Activated B cell treated with CpG ODN at 0.5 μM for 24 hours (primary cell): ENCODE results near the gene SLC36A2. TPM values are rescaled to one million over a fixed set of nuclear protein-coding genes. Genes with fewer than 3 reads are reported as not detected.

Source experiments
- ATAC-seq: fragments of 200-7000 bp; cut with Tn5 transposase; one replicate; pipeline ENCODE4 v1.10.0; 2021; ENCODE audit warnings: low read depth, mild to moderate bottlenecking, moderate library complexity
- CTCF ChIA-PET: fragments of 350-600 bp; sonication (Branson Sonifier 250); formaldehyde crosslinking; loops from one replicate; lab custom pipeline; 2021; ENCODE audit warnings: antibody characterized with exemption; lab: Charles Lee
- POLR2A ChIA-PET: fragments of 350-600 bp; sonication (Branson Sonifier 250); formaldehyde crosslinking; loops from one replicate; lab custom pipeline; 2021; ENCODE audit warnings: antibody characterized with exemption; lab: Charles Lee
- DNase-seq: peaks from one replicate; pipeline ENCODE4 v3.0.0; 2022
- H3K27ac Mint-ChIP-seq: one replicate; pipeline ENCODE4 v1.8.0; 2020; ENCODE audit warnings: mixed read lengths
- H3K27me3 Mint-ChIP-seq: one replicate; pipeline ENCODE4 v1.8.0; 2021; ENCODE audit warnings: mixed read lengths
- H3K36me3 Mint-ChIP-seq: one replicate; pipeline ENCODE4 v1.8.0; 2021; ENCODE audit warnings: low read depth, mixed read lengths
- H3K4me1 Mint-ChIP-seq: one replicate; pipeline ENCODE4 v1.8.0; 2021; ENCODE audit warnings: mixed read lengths
- H3K4me3 Mint-ChIP-seq: one replicate; pipeline ENCODE4 v1.8.0; 2020; ENCODE audit warnings: mild to moderate bottlenecking, mixed read lengths
- H3K9me3 Mint-ChIP-seq: one replicate; pipeline ENCODE4 v1.8.0; 2020; ENCODE audit warnings: mixed read lengths
- intact Hi-C: fragments of 100-400 bp; cut with micrococcal nuclease; formaldehyde crosslinking; loops from one replicate; pipeline ENCODE4 v1.15.1; 2024
- total RNA-seq: library from RNA; stranded (reverse); gene quantifications from 2 replicates; pipeline ENCODE4 v1.2.3, GENCODE V29; 2022
- TF ChIP-seq, protein P1 (sequence below): fragments of 200-600 bp; IDR thresholded peaks from one replicate; pipeline ENCODE4 v1.8.0; 2022; ENCODE audit warnings: antibody characterized with exemption, mild to moderate bottlenecking

The SLC36A2 gene
- total RNA-seq, 1 donor from 2014 or later, result not detected

DNA sequence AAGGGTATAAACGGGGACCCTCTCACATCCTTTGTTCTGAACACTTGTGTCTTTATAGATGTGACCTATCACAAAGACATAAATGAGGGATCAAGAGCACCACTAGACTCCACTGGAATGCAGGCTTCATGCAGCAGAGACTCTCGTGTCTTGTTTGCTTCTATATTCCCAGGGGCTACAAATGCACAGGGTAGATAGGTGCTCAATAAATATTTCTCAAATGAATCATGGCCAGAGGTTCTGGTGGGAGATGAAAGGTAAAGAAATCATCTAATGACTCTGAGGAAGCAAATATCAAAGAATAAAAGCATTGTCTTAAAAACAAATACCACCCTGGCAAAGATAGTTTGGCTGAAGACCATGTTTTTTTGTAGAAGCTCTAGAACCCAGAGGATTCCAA is 50.4 kb downstream of the SLC36A2 start:
- H3K9me3 Mint-ChIP-seq, result no peaks in the 10 kb centered on the region

DNA sequence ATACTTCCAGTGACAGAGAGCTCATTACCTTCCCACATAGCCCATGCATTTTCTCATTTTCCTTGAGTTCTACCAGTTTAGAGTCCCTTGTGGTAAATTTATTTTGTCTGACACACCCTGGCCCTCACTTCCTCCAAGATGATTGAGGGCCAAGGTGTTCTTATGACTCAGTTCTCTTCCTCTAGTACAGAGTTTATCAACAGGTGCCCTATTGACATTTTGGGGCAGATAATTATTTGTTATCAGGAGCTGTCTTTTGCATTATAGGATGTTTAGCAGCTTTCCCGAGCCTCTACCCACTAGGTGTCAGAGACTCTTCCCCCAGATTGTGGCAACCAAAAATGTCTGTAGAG is 50.9 kb downstream of the SLC36A2 start:
- no peak for ATAC-seq
- no peaks in the 10 kb centered on the region for H3K9me3 Mint-ChIP-seq

More for the DNA sequence above, 50.4 kb downstream of the SLC36A2 start:
- ChIA-PET CTCF (interaction anchor here (0.7 to 2.0 kb wide), 4 partner anchors 19 to 182 kb away, joined by 3 to 5 read pairs (median 4); no protein-coding TSS in a partner anchor), POLR2A (interaction anchor here (1.0 kb wide), 1 partner anchor 44 kb away, joined by 3 read pairs; the partner anchor contains the start of gene GM2A)
- intact Hi-C loops, result loop anchor here (5.0 kb wide), 2 partner anchors 170 to 495 kb away; no protein-coding TSS in a partner anchor
- H3K27me3 Mint-ChIP-seq, result peaks cover 8% of the 10 kb centered on the region
- DNase-seq (no peak), ATAC-seq (no peak)
- no peak overlapping the region for H3K27ac Mint-ChIP-seq
- H3K4me1 Mint-ChIP-seq, result peaks cover 4% of the 10 kb centered on the region
- TF ChIP-seq, protein P1, sequence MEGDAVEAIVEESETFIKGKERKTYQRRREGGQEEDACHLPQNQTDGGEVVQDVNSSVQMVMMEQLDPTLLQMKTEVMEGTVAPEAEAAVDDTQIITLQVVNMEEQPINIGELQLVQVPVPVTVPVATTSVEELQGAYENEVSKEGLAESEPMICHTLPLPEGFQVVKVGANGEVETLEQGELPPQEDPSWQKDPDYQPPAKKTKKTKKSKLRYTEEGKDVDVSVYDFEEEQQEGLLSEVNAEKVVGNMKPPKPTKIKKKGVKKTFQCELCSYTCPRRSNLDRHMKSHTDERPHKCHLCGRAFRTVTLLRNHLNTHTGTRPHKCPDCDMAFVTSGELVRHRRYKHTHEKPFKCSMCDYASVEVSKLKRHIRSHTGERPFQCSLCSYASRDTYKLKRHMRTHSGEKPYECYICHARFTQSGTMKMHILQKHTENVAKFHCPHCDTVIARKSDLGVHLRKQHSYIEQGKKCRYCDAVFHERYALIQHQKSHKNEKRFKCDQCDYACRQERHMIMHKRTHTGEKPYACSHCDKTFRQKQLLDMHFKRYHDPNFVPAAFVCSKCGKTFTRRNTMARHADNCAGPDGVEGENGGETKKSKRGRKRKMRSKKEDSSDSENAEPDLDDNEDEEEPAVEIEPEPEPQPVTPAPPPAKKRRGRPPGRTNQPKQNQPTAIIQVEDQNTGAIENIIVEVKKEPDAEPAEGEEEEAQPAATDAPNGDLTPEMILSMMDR, result no peak
- no peaks in the 10 kb centered on the region for H3K36me3 Mint-ChIP-seq
- H3K4me3 Mint-ChIP-seq, result no peak overlapping the region

DNA sequence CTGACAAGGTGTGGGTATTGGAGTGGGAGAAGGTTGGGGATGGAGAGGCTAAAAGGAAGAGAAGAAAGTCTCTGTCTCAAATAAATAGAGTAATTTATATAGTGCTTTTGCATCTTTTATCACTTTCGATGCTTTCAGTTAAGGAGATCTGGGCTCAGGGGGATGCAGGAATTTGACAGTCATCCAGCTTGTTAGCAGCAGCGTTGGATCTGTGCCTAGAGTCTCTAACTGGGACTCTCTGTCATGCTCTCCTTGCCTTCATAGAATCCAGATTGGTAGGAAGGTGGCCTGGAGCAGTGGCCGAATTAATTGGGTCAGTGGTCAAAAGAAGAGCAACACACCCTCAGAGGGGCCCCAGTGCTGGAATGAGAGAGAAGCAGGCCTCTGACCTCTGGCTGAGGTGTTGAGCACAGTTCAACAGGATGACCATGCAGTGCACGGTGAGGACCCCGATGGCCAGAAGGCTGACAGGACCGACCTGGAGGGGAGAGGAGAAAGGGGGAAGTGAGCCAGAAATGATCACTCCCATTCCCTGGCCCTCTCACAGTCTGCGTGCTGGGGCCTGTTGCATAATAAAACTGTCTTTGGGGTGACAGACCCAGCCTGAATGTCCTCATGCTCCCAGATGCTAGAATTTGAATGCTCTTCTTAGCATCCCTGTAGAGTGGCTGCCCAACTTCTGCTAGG is 51.4 kb downstream of the SLC36A2 start:
- ChIA-PET CTCF (interaction anchor here (1.1 to 2.0 kb wide), 3 partner anchors 20 to 131 kb away, joined by 3 to 5 read pairs (median 4); no protein-coding TSS in a partner anchor), POLR2A (interaction anchor here (1.0 kb wide), 1 partner anchor 43 kb away, joined by 3 read pairs; the partner anchor contains the start of gene GM2A)
- Mint-ChIP-seq H3K36me3 (no peaks in the 10 kb centered on the region), H3K27ac (no peak overlapping the region), H3K4me3 (no peak overlapping the region), H3K27me3 (peaks cover 7% of the 10 kb centered on the region), H3K9me3 (no peaks in the 10 kb centered on the region), H3K4me1 (peaks cover 4% of the 10 kb centered on the region)
- ATAC-seq (no peak), DNase-seq (no peak)
- intact Hi-C loops, result loop anchor here (5.0 kb wide), 2 partner anchors 169 to 494 kb away; no protein-coding TSS in a partner anchor
- TF ChIP-seq, protein P1, result no peak

More for the DNA sequence above, 50.9 kb downstream of the SLC36A2 start:
- Mint-ChIP-seq H3K27ac (no peak overlapping the region), H3K27me3 (peaks cover 7% of the 10 kb centered on the region), H3K36me3 (no peaks in the 10 kb centered on the region), H3K4me3 (no peak overlapping the region), H3K4me1 (peaks cover 4% of the 10 kb centered on the region)
- ChIA-PET POLR2A (interaction anchor here (1.0 kb wide), 1 partner anchor 44 kb away, joined by 3 read pairs; the partner anchor contains the start of gene GM2A), CTCF (interaction anchor here (1.1 to 2.0 kb wide), 4 partner anchors 20 to 181 kb away, joined by 3 to 5 read pairs (median 4); no protein-coding TSS in a partner anchor)
- intact Hi-C loops, result loop anchor here (5.0 kb wide), 2 partner anchors 169 to 494 kb away; no protein-coding TSS in a partner anchor
- no peak for DNase-seq
- TF ChIP-seq, protein P1, result no peak

DNA sequence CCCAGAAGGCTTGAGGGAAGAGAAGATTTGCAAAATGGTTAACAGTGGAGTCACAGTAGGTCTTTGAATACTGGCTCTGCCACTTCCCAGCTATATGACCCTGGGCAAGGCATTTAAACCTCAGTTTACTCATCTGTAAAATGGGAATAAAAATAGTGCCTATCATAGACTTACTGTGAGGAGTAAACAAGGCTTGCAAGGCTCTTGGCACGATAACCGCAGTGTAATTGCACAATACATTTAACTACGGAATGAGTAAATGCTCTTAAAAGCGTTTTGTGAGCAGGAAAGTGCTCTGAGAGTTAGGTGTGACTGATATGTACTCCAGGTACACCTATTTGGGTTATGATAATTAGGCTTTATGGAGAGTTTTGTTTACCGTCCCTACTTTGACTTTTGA is 52.2 kb downstream of the SLC36A2 start:
- intact Hi-C loops, result loop anchor here (5.0 kb wide), 2 partner anchors 168 to 493 kb away; no protein-coding TSS in a partner anchor
- no peaks in the 10 kb centered on the region for H3K36me3 Mint-ChIP-seq
- no peak overlapping the region for H3K27ac Mint-ChIP-seq
- peaks cover 7% of the 10 kb centered on the region for H3K27me3 Mint-ChIP-seq
- ChIA-PET CTCF (interaction anchor here (1.1 to 2.0 kb wide), 3 partner anchors 21 to 130 kb away, joined by 3 to 5 read pairs (median 4); no protein-coding TSS in a partner anchor), POLR2A (no interaction called here)
- ATAC-seq (no peak), DNase-seq (no peak)
- TF ChIP-seq, protein P1, result no peak
- H3K4me3 Mint-ChIP-seq, result no peak overlapping the region
- H3K9me3 Mint-ChIP-seq, result no peaks in the 10 kb centered on the region
- peaks cover 4% of the 10 kb centered on the region for H3K4me1 Mint-ChIP-seq

DNA sequence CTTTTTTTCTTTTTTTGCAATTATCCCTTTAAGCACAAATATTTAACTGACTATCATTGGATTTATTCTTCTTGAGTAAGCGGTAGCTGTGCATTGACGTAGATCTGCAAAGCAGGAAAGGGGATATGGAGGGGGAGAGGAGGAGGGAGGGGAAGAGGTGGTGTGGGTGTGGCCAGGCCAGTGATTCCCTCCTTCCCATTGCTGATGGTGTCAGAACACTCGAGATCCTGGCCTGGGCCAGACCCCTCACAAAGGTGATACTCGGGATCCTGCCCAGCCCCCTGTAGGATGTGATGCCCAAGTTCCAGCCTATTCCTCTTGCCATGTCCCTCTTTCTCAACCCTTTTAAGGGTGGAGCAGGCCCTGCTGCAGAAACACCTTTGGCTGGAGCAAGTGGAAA is 53.7 kb downstream of the SLC36A2 start:
- Mint-ChIP-seq H3K9me3 (no peaks in the 10 kb centered on the region), H3K36me3 (no peaks in the 10 kb centered on the region), H3K4me1 (peaks cover 4% of the 10 kb centered on the region), H3K27ac (no peak overlapping the region), H3K27me3 (no peaks in the 10 kb centered on the region), H3K4me3 (no peak overlapping the region)
- intact Hi-C loops, result no loop called here
- ChIA-PET CTCF (no interaction called here), POLR2A (no interaction called here)
- TF ChIP-seq, protein P1, result no peak
- ATAC-seq (no peak), DNase-seq (no peak)
